Suppressor macrophage treated with lipopolysaccharide for 1 hour (primary cell): ENCODE data around the gene C1QB.

ENCODE experiments used
- DNase-seq, 3 donors: peaks; one replicate each; pipeline ENCODE4 v3.0.0-alpha.2; 2020 to 2022

The C1QB gene

DNA sequence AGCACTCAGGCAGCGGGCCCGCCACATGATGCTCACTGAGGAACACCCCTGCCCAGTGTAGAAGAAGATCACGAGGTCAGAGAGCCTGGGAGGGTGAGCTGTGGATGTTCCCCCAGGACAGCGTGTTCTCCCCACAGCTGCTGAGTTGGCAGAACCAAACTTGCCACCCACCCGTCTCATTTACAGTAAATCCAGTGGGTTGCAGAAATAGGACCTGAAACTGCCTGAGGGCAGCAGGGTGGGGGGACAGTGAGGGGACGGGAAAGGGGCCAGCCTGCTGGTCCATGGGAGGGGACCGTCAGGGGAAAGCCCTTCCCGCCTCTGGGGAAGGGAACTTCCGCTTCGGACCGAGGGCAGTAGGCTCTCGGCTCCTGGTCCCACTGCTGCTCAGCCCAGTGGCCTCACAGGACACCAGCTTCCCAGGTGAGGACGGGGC, at the start of gene C1QB:
C1QB (plus strand) TSS at position 356 of the 436 bp plus-strand sequence. CDS start 6,227 bp downstream, outside the sequence.
- peak; percentile 55 to 78 (median 76) for DNase-seq

GRCh38 chr1:22606161-22606560, 46.9 kb upstream of the C1QB start:
- DNase-seq = peak; percentile 53 to 74 (median 64)

DNA sequence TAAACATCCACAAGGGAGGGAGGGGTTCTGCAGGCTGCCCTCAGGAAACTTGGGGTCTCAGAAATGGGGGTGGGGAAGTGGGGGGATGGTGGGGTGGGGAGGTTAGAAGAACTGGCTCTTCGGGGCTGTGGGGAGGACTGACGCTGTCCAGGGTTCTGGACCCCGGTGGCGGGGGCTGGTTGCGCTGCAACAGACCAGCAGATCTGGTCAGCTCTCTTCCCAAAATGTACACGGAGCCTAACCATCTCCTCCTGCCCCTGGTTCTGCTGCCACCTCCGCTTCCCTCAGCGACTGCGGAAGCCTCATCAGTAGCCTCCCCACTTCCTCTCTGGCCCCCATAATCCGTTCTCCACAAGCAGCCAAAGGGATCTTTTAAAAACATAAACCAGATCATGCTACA, 45.9 kb upstream of the C1QB start:
- DNase-seq = peak in 2 of 3 donors; percentile 16 to 43

- DNase-seq = peak; percentile 17 to 29 (median 22)
Measured at GRCh38 chr1:22608361-22608760, 44.7 kb upstream of the C1QB start.

GRCh38 chr1:22609291-22609690, 43.7 kb upstream of the C1QB start:
- DNase-seq = no peak

- DNase-seq = peak; percentile 30 to 68 (median 50)
Measured at GRCh38 chr1:22611530-22611947, 41.5 kb upstream of the C1QB start.

- DNase-seq = no peak
Measured at GRCh38 chr1:22612671-22613571, 40.1 kb upstream of the C1QB start.

DNA sequence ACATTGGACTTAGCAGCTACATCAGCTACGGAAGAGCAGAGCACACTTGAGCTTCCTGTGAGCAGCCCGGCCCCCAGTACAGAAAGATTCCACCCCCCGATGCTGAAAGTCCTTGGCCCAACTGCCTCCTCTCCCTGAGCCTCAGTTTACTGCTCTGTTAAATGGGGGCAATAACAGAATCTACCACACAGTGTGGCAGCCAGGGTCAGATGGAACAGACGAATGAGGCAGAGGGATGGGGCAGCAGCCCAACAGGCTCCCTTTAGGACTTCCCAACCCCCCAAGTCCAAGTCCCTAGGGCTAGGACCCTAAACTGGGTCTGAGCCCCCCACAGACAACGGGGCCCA, 39.5 kb upstream of the C1QB start:
- no peak for DNase-seq

GRCh38 chr1:22613951-22614350, 39.1 kb upstream of the C1QB start:
- DNase-seq = no peak

- DNase-seq = peak; percentile 48 to 54 (median 51)
Measured at GRCh38 chr1:22615886-22616285, 37.1 kb upstream of the C1QB start.

GRCh38 chr1:22616571-22616970, 36.5 kb upstream of the C1QB start:
- DNase-seq = no peak

GRCh38 chr1:22618056-22618455, 35.0 kb upstream of the C1QB start:
- DNase-seq = no peak

DNA sequence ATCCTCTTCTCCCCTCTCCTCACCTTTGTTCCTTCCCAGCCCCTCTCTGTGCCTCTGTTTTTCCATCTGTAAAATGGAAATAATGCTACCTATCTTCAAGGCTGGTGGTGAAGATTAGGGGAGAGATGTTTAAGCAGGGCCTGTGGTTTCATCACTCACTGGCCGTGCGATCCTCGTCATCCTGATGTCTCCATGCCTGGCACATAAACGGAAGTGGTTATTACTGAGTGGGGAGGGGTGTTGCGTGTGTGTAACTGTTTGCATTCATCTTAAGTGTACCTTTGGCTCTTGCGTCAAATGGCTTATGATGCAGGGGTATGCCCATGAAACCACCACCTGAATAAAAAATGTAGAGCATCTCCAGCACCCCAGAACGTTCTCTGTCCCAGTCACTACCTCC, 33.8 kb upstream of the C1QB start:
- DNase-seq = peak in 2 of 3 donors; percentile 42 to 48

GRCh38 chr1:22619798-22620197, 33.2 kb upstream of the C1QB start:
- no peak for DNase-seq

- no peak for DNase-seq
Measured at GRCh38 chr1:22621761-22622160, 31.3 kb upstream of the C1QB start.

GRCh38 chr1:22625262-22625925, 27.6 kb upstream of the C1QB start:
- no peak for DNase-seq

GRCh38 chr1:22626237-22627157, 26.5 kb upstream of the C1QB start:
- DNase-seq = no peak

DNA sequence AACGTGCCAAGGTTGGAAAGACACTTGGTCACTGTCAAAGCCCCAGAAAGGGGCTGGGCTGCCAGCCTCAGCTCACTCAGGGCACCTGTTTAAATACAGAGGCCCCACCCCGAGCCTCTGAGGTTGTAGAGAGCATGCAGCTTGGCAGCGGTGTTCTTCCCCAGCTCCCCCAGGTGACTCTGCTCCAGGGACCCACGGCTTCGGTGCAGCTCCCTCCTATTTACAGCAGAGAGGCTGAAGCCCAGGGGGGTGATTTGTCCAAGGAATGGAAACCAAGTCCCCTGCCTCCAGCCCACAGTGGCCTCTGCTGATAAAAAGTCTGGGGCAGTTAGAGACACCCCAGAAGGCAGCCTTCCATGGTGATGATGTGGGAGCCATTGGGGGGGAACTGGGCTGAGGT, 25.7 kb upstream of the C1QB start:
- DNase-seq = no peak

DNA sequence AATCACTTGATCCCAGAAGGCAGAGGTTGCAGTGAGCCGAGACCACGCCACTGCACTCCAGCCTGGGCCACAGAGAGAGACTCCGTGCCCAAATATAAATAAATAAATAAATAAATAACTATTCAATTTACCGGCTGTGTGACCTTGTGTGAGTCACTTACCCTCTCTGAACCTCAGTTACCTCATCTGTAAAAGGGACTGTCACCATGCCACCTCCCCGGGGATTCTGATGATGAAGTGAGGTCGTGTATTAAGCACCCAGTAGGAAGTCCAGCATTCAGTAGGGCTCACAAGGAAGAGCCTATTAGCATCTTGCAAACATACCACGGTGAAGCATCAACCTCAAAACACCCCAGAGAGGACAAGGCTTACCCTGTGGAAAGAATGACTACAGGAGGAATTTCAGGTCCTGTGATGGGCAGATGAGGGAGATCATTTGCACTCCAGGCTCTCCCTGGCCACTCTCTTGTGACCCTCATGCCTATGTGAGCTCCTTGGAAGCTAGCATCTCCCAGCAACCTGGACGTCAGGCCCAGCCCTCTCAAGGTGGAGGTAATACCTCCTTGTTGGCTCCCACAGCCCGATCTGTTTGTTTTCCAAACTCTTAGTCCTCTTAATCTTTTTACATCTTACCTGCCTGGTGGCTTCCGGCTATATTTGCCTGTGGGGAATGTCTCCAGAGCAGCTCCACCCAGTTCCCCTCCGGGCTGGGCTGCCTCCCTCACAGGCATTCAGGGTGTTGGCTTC, 24.2 kb upstream of the C1QB start:
- DNase-seq = no peak

DNA sequence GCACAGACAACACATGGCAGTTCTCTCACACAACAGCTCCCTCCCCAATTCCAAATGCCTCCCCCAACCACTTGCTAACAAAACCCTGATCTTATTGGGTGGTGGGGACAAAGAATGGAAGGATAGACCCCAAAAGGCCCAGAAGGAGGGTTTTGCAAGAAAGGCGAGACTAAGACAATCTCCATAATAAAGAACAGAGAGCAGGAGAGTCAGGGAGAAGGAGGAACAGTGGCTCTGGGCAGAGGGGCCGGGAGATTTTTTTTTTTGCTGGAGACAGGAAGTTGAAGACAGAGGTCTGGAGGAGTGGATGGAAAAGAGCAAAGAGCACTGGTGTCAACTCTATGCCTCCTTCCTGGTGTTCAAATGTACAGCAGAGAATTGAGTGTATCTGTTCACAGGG, 23.1 kb upstream of the C1QB start:
- no peak for DNase-seq

DNA sequence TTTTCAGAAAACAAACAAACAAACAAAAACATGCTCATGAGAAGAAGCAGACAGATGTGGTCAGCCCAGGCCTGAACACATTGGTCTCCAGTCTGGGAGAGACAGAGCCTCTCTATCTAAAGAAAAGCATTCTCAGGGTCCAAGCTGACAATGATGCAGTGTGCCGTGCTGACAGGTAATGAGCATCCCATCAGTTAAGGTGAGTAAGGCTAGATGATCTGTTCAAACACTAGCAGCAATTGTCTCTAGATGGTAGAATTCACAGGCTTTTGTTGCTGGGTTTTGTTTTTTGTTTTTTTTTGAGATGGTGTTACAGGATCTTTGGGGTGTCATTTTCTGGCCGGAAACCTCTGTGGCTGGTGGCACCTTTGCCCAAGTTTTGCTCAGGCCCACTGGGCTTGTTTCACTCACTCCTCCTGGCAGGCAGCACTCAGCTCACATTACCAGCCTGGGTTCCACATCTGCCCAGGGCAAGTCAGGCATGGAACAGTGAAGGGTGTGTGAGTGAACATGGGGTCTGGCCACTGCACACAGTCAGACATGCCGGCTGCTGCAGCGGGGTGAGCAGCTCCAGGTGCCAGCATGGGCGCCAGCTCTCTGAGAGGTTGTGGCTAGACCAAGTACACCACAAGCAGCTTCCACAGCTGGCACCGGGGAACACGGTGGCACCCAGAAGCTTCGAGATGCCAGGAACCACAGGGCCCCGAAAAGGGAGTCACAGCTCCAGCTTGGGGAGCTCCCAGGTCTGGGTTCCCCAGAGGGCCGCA, 19.2 kb upstream of the C1QB start:
- DNase-seq = no peak
